ENCODE measurements around the gene PLPP1. TPM values are rescaled to one million over a fixed set of nuclear protein-coding genes. Genes with fewer than 3 reads are reported as not detected.

PLPP1 gene
- total and polyA plus RNA-seq, 2 donors (not counting 1 experiment from before 2014, with no cell fraction given): 5.5 to 8.8 TPM

- no peak overlapping the region for H3K27ac Mint-ChIP-seq
- no peak for DNase-seq
- peaks cover 2% of the 10 kb centered on the region for H3K79me2 ChIP-seq (ENCODE audit: control insufficient read depth, insufficient read depth, low read length)
- no peak overlapping the region for H3K27ac ChIP-seq (ENCODE audit: low read length in 2 of 2)
- intact Hi-C loops (cut with micrococcal nuclease): no loop called here
- peaks cover 0 to 6% (median 0%) of the 10 kb centered on the region in 3 donors for H3K9me3 ChIP-seq (ENCODE audit: control extremely low read depth in 1 of 3, control insufficient read depth in 2 of 3, insufficient read depth in 1 of 3, low read length in 2 of 3)
- no peak overlapping the region for H3K9ac ChIP-seq (ENCODE audit: low read length)
- H3K4me1 Mint-ChIP-seq: no peaks in the 10 kb centered on the region
- no peak overlapping the region for H3K4me3 Mint-ChIP-seq
- H3K9me3 Mint-ChIP-seq (ENCODE audit: insufficient read depth): no peaks in the 10 kb centered on the region
- ChIA-PET POLR2A (no interaction called here), CTCF (no interaction called here)
- peaks cover 2 to 56% of the 10 kb centered on the region in 2 experiments for H3K36me3 ChIP-seq (replicated peaks in 1 of 2; ENCODE audit: control extremely low read depth in 1 of 2, control insufficient read depth in 1 of 2, extremely low read depth in 1 of 2, insufficient read depth in 2 of 2, low read length in 1 of 2)
- H3K4me3 ChIP-seq (ENCODE audit: control extremely low read depth in 1 of 5, extremely low read depth in 1 of 5, insufficient read depth in 1 of 5, low read depth in 2 of 5, low read length in 4 of 5): no peak overlapping the region
- TF ChIP-seq, protein P1, sequence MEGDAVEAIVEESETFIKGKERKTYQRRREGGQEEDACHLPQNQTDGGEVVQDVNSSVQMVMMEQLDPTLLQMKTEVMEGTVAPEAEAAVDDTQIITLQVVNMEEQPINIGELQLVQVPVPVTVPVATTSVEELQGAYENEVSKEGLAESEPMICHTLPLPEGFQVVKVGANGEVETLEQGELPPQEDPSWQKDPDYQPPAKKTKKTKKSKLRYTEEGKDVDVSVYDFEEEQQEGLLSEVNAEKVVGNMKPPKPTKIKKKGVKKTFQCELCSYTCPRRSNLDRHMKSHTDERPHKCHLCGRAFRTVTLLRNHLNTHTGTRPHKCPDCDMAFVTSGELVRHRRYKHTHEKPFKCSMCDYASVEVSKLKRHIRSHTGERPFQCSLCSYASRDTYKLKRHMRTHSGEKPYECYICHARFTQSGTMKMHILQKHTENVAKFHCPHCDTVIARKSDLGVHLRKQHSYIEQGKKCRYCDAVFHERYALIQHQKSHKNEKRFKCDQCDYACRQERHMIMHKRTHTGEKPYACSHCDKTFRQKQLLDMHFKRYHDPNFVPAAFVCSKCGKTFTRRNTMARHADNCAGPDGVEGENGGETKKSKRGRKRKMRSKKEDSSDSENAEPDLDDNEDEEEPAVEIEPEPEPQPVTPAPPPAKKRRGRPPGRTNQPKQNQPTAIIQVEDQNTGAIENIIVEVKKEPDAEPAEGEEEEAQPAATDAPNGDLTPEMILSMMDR (IDR thresholded peaks at IDR 0.05): no peak
- no peak for TF ChIP-seq EZH2 (IDR thresholded peaks at IDR 0.05; ENCODE audit: borderline replicate concordance, insufficient read depth, low read depth, low read length, poor library complexity, severe bottlenecking)
- H3K27me3 ChIP-seq (replicated peaks in 1 of 4; ENCODE audit: control extremely low read depth in 1 of 4, control insufficient read depth in 3 of 4, insufficient read depth in 4 of 4, low read length in 3 of 4): no peaks in the 10 kb centered on the region
- no peak for ATAC-seq (ENCODE audit: low read depth)
- 100% methylated on average over 1 of the region's 1 CpG for WGBS (ENCODE audit: insufficient coverage)
- no peaks in the 10 kb centered on the region for H3K4me1 ChIP-seq (ENCODE audit: control insufficient read depth in 2 of 2, insufficient read depth in 2 of 2, low read length in 2 of 2)
- no peak overlapping the region for H3K4me2 ChIP-seq (replicated peaks; ENCODE audit: low read depth, low read length, poor library complexity, severe bottlenecking)
- H2AFZ ChIP-seq (ENCODE audit: insufficient read depth, low read depth, low read length, poor library complexity, severe bottlenecking): no peak overlapping the region
- no peaks in the 10 kb centered on the region for H3K27me3 Mint-ChIP-seq
- H4K20me1 ChIP-seq (ENCODE audit: control insufficient read depth, insufficient read depth, low read length, poor library complexity, severe bottlenecking): no peaks in the 10 kb centered on the region
These were observed 142.1 kb downstream of the PLPP1 start for GRCh38 chr5:55392669-55393068.

- TF ChIP-seq, protein P1 (IDR thresholded peaks at IDR 0.05): no peak
- TF ChIP-seq EZH2 (IDR thresholded peaks at IDR 0.05; ENCODE audit: borderline replicate concordance, insufficient read depth, low read depth, low read length, poor library complexity, severe bottlenecking): no peak
- Histone ChIP-seq H4K20me1 (ENCODE audit: control insufficient read depth, insufficient read depth, low read length, poor library complexity, severe bottlenecking) (no peaks in the 10 kb centered on the region), H3K9ac (ENCODE audit: low read length) (no peak overlapping the region), H2AFZ (ENCODE audit: insufficient read depth, low read depth, low read length, poor library complexity, severe bottlenecking) (no peak overlapping the region), H3K4me2 (replicated peaks; ENCODE audit: low read depth, low read length, poor library complexity, severe bottlenecking) (no peak overlapping the region), H3K27ac (ENCODE audit: low read length in 2 of 2) (no peak overlapping the region), H3K9me3 (ENCODE audit: control extremely low read depth in 1 of 3, control insufficient read depth in 2 of 3, insufficient read depth in 1 of 3, low read length in 2 of 3) (peaks cover 0 to 6% (median 0%) of the 10 kb centered on the region in 3 donors), H3K4me1 (ENCODE audit: control insufficient read depth in 2 of 2, insufficient read depth in 2 of 2, low read length in 2 of 2) (no peaks in the 10 kb centered on the region), H3K4me3 (ENCODE audit: control extremely low read depth in 1 of 5, extremely low read depth in 1 of 5, insufficient read depth in 1 of 5, low read depth in 2 of 5, low read length in 4 of 5) (no peak overlapping the region), H3K27me3 (replicated peaks in 1 of 4; ENCODE audit: control extremely low read depth in 1 of 4, control insufficient read depth in 3 of 4, insufficient read depth in 4 of 4, low read length in 3 of 4) (no peaks in the 10 kb centered on the region), H3K79me2 (ENCODE audit: control insufficient read depth, insufficient read depth, low read length) (peaks cover 2% of the 10 kb centered on the region), H3K36me3 (replicated peaks in 1 of 2; ENCODE audit: control extremely low read depth in 1 of 2, control insufficient read depth in 1 of 2, extremely low read depth in 1 of 2, insufficient read depth in 2 of 2, low read length in 1 of 2) (peaks cover 2 to 58% of the 10 kb centered on the region in 2 experiments)
- Mint-ChIP-seq H3K4me1 (no peaks in the 10 kb centered on the region), H3K27me3 (no peaks in the 10 kb centered on the region), H3K27ac (no peak overlapping the region), H3K9me3 (ENCODE audit: insufficient read depth) (no peaks in the 10 kb centered on the region), H3K4me3 (no peak overlapping the region)
- DNase-seq: no peak
- ChIA-PET CTCF (no interaction called here), POLR2A (no interaction called here)
- intact Hi-C loops (cut with micrococcal nuclease): no loop called here
- WGBS (ENCODE audit: insufficient coverage): no CpG with 5 or more reads among the region's 2 CpGs
- no peak for ATAC-seq (ENCODE audit: low read depth)
These were observed 143.1 kb downstream of the PLPP1 start for GRCh38 chr5:55391707-55392106.
